Measurements from ENCODE around the gene JMJD1C.
"Not testable (repeated sequence)": the region's sequence is repeated elsewhere in the genome, so short reads cannot be mapped to it uniquely, and the experiment has no call there.

The JMJD1C gene

GRCh38 chr10:63363951-63364350 is 101.8 kb downstream of the JMJD1C start:
- Histone ChIP-seq H3K4me3 (ENCODE audit: low read length in 2 of 2) (no peak overlapping the region), H3K27ac (ENCODE audit: low read length) (no peak overlapping the region), H3K36me3 (ENCODE audit: control insufficient read depth in 2 of 2, insufficient read depth in 2 of 2, low read length in 2 of 2) (no peaks in the 10 kb centered on the region), H3K4me1 (ENCODE audit: control insufficient read depth, insufficient read depth, low read length) (no peaks in the 10 kb centered on the region), H3K9ac (ENCODE audit: low read length in 2 of 2) (no peak overlapping the region), H3K9me3 (ENCODE audit: control insufficient read depth in 2 of 2, low read length in 2 of 2) (no peaks in the 10 kb centered on the region), H3K27me3 (ENCODE audit: control insufficient read depth in 1 of 2, insufficient read depth in 2 of 2, low read length in 2 of 2) (no peaks in the 10 kb centered on the region)

- no peaks in the 10 kb centered on the region for H3K9me3 ChIP-seq (ENCODE audit: control insufficient read depth in 2 of 2, low read length in 2 of 2)
- H3K4me3 ChIP-seq (ENCODE audit: low read length in 2 of 2) = no peak overlapping the region
- no peak overlapping the region for H3K9ac ChIP-seq (ENCODE audit: low read length in 2 of 2)
- no peaks in the 10 kb centered on the region for H3K27me3 ChIP-seq (ENCODE audit: control insufficient read depth in 1 of 2, insufficient read depth in 2 of 2, low read length in 2 of 2)
- H3K36me3 ChIP-seq (ENCODE audit: control insufficient read depth in 2 of 2, insufficient read depth in 2 of 2, low read length in 2 of 2) = no peaks in the 10 kb centered on the region
- no peaks in the 10 kb centered on the region for H3K4me1 ChIP-seq (ENCODE audit: control insufficient read depth, insufficient read depth, low read length)
- no peak overlapping the region for H3K27ac ChIP-seq (ENCODE audit: low read length)
Measured at GRCh38 chr10:63355682-63356081, 110.1 kb downstream of the JMJD1C start.

- Histone ChIP-seq H3K4me3 (ENCODE audit: low read length in 2 of 2) (no peak overlapping the region), H3K9ac (ENCODE audit: low read length in 2 of 2) (no peak overlapping the region), H3K36me3 (ENCODE audit: control insufficient read depth in 2 of 2, insufficient read depth in 2 of 2, low read length in 2 of 2) (no peaks in the 10 kb centered on the region), H3K27me3 (ENCODE audit: control insufficient read depth in 1 of 2, insufficient read depth in 2 of 2, low read length in 2 of 2) (no peaks in the 10 kb centered on the region), H3K27ac (ENCODE audit: low read length) (no peak overlapping the region), H3K4me1 (ENCODE audit: control insufficient read depth, insufficient read depth, low read length) (no peaks in the 10 kb centered on the region), H3K9me3 (ENCODE audit: control insufficient read depth in 2 of 2, low read length in 2 of 2) (no peaks in the 10 kb centered on the region)
Measured at GRCh38 chr10:63352976-63353375, 112.8 kb downstream of the JMJD1C start.

- Histone ChIP-seq H3K27me3 (ENCODE audit: control insufficient read depth in 1 of 2, insufficient read depth in 2 of 2, low read length in 2 of 2) (no peaks in the 10 kb centered on the region), H3K9ac (ENCODE audit: low read length in 2 of 2) (no peak overlapping the region), H3K36me3 (ENCODE audit: control insufficient read depth in 2 of 2, insufficient read depth in 2 of 2, low read length in 2 of 2) (no peaks in the 10 kb centered on the region), H3K9me3 (ENCODE audit: control insufficient read depth in 2 of 2, low read length in 2 of 2) (no peaks in the 10 kb centered on the region), H3K4me3 (ENCODE audit: low read length in 2 of 2) (no peak overlapping the region), H3K27ac (ENCODE audit: low read length) (no peak overlapping the region), H3K4me1 (ENCODE audit: control insufficient read depth, insufficient read depth, low read length) (no peaks in the 10 kb centered on the region)
Measured at GRCh38 chr10:63348245-63348850, 117.4 kb downstream of the JMJD1C start.

GRCh38 chr10:63346015-63346441 is 119.7 kb downstream of the JMJD1C start:
- no peaks in the 10 kb centered on the region for H3K9me3 ChIP-seq (ENCODE audit: control insufficient read depth in 2 of 2, low read length in 2 of 2)
- no peaks in the 10 kb centered on the region for H3K4me1 ChIP-seq (ENCODE audit: control insufficient read depth, insufficient read depth, low read length)
- no peak overlapping the region for H3K9ac ChIP-seq (ENCODE audit: low read length in 2 of 2)
- H3K27me3 ChIP-seq (ENCODE audit: control insufficient read depth in 1 of 2, insufficient read depth in 2 of 2, low read length in 2 of 2) = no peaks in the 10 kb centered on the region
- H3K36me3 ChIP-seq (ENCODE audit: control insufficient read depth in 2 of 2, insufficient read depth in 2 of 2, low read length in 2 of 2) = no peaks in the 10 kb centered on the region
- H3K27ac ChIP-seq (ENCODE audit: low read length) = no peak overlapping the region
- no peak overlapping the region for H3K4me3 ChIP-seq (ENCODE audit: low read length in 2 of 2)

GRCh38 chr10:63344269-63344668 is 121.5 kb downstream of the JMJD1C start:
- H3K27me3 ChIP-seq (ENCODE audit: control insufficient read depth in 1 of 2, insufficient read depth in 2 of 2, low read length in 2 of 2) = no peaks in the 10 kb centered on the region
- H3K27ac ChIP-seq (ENCODE audit: low read length) = no peak overlapping the region
- H3K36me3 ChIP-seq (ENCODE audit: control insufficient read depth in 2 of 2, insufficient read depth in 2 of 2, low read length in 2 of 2) = no peaks in the 10 kb centered on the region
- no peaks in the 10 kb centered on the region for H3K4me1 ChIP-seq (ENCODE audit: control insufficient read depth, insufficient read depth, low read length)
- H3K4me3 ChIP-seq (ENCODE audit: low read length in 2 of 2) = no peak overlapping the region
- no peaks in the 10 kb centered on the region for H3K9me3 ChIP-seq (ENCODE audit: control insufficient read depth in 2 of 2, low read length in 2 of 2)
- H3K9ac ChIP-seq (ENCODE audit: low read length in 2 of 2) = no peak overlapping the region

- H3K4me3 ChIP-seq (ENCODE audit: low read length in 2 of 2) = no peak overlapping the region
Measured at GRCh38 chr10:63343476-63343875, 122.3 kb downstream of the JMJD1C start.

GRCh38 chr10:63339640-63340039 is 126.1 kb downstream of the JMJD1C start:
- H3K9me3 ChIP-seq (ENCODE audit: control insufficient read depth in 2 of 2, low read length in 2 of 2); H3K4me1 ChIP-seq (ENCODE audit: control insufficient read depth, insufficient read depth, low read length); H3K4me3 ChIP-seq (ENCODE audit: low read length in 2 of 2); H3K9ac ChIP-seq (ENCODE audit: low read length in 2 of 2); H3K27ac ChIP-seq (ENCODE audit: low read length); H3K36me3 ChIP-seq (ENCODE audit: control insufficient read depth in 2 of 2, insufficient read depth in 2 of 2, low read length in 2 of 2); H3K27me3 ChIP-seq (ENCODE audit: control insufficient read depth in 1 of 2, insufficient read depth in 2 of 2, low read length in 2 of 2): not testable (repeated sequence)

More at GRCh38 chr10:63343476-63343875, 122.3 kb downstream of the JMJD1C start:
- H3K27ac ChIP-seq (ENCODE audit: low read length) = no peak overlapping the region
- H3K9me3 ChIP-seq (ENCODE audit: control insufficient read depth in 2 of 2, low read length in 2 of 2) = no peaks in the 10 kb centered on the region
- no peaks in the 10 kb centered on the region for H3K36me3 ChIP-seq (ENCODE audit: control insufficient read depth in 2 of 2, insufficient read depth in 2 of 2, low read length in 2 of 2)
- no peaks in the 10 kb centered on the region for H3K27me3 ChIP-seq (ENCODE audit: control insufficient read depth in 1 of 2, insufficient read depth in 2 of 2, low read length in 2 of 2)
- H3K9ac ChIP-seq (ENCODE audit: low read length in 2 of 2) = no peak overlapping the region
- H3K4me1 ChIP-seq (ENCODE audit: control insufficient read depth, insufficient read depth, low read length) = no peaks in the 10 kb centered on the region

GRCh38 chr10:63337455-63338251 is 128.1 kb downstream of the JMJD1C start:
- no peaks in the 10 kb centered on the region for H3K36me3 ChIP-seq (ENCODE audit: control insufficient read depth in 2 of 2, insufficient read depth in 2 of 2, low read length in 2 of 2)
- H3K4me3 ChIP-seq (ENCODE audit: low read length in 2 of 2) = no peak overlapping the region
- no peaks in the 10 kb centered on the region for H3K9me3 ChIP-seq (ENCODE audit: control insufficient read depth in 2 of 2, low read length in 2 of 2)
- no peak overlapping the region for H3K9ac ChIP-seq (ENCODE audit: low read length in 2 of 2)
- H3K27ac ChIP-seq (ENCODE audit: low read length) = no peak overlapping the region
- no peaks in the 10 kb centered on the region for H3K27me3 ChIP-seq (ENCODE audit: control insufficient read depth in 1 of 2, insufficient read depth in 2 of 2, low read length in 2 of 2)
- H3K4me1 ChIP-seq (ENCODE audit: control insufficient read depth, insufficient read depth, low read length) = no peaks in the 10 kb centered on the region

- H3K27ac ChIP-seq (ENCODE audit: low read length) = no peak overlapping the region
Measured at GRCh38 chr10:63331586-63331985, 134.2 kb downstream of the JMJD1C start.

GRCh38 chr10:63324495-63324854 is 141.3 kb downstream of the JMJD1C start:
- no peak overlapping the region for H3K27ac ChIP-seq (ENCODE audit: low read length)

More at GRCh38 chr10:63331586-63331985, 134.2 kb downstream of the JMJD1C start:
- H3K9me3 ChIP-seq (ENCODE audit: control insufficient read depth in 2 of 2, low read length in 2 of 2) = no peaks in the 10 kb centered on the region
- no peak overlapping the region for H3K4me3 ChIP-seq (ENCODE audit: low read length in 2 of 2)
- no peaks in the 10 kb centered on the region for H3K27me3 ChIP-seq (ENCODE audit: control insufficient read depth in 1 of 2, insufficient read depth in 2 of 2, low read length in 2 of 2)
- no peaks in the 10 kb centered on the region for H3K36me3 ChIP-seq (ENCODE audit: control insufficient read depth in 2 of 2, insufficient read depth in 2 of 2, low read length in 2 of 2)
- no peaks in the 10 kb centered on the region for H3K4me1 ChIP-seq (ENCODE audit: control insufficient read depth, insufficient read depth, low read length)
- no peak overlapping the region for H3K9ac ChIP-seq (ENCODE audit: low read length in 2 of 2)

More at GRCh38 chr10:63324495-63324854, 141.3 kb downstream of the JMJD1C start:
- Histone ChIP-seq H3K27me3 (ENCODE audit: control insufficient read depth in 1 of 2, insufficient read depth in 2 of 2, low read length in 2 of 2) (no peaks in the 10 kb centered on the region), H3K9ac (ENCODE audit: low read length in 2 of 2) (no peak overlapping the region), H3K9me3 (ENCODE audit: control insufficient read depth in 2 of 2, low read length in 2 of 2) (no peaks in the 10 kb centered on the region), H3K4me3 (ENCODE audit: low read length in 2 of 2) (no peak overlapping the region), H3K4me1 (ENCODE audit: control insufficient read depth, insufficient read depth, low read length) (no peaks in the 10 kb centered on the region), H3K36me3 (ENCODE audit: control insufficient read depth in 2 of 2, insufficient read depth in 2 of 2, low read length in 2 of 2) (no peaks in the 10 kb centered on the region)

Data from stomach smooth muscle (tissue), 2 donors.